Caco-2 (cell line): ENCODE measurements around the gene SH2D3A. TPM values are rescaled to one million over a fixed set of nuclear protein-coding genes. Genes with fewer than 3 reads are reported as not detected.
"Not testable (repeated sequence)": the region's sequence is repeated elsewhere in the genome, so short reads cannot be mapped to it uniquely, and the experiment has no call there.

Source experiments
- BruUV-seq: library from RNA; stranded (reverse); fragments of 400-500 nt; replicated peaks from 2 replicates; lab custom pipeline; 2021; lab: Mats Ljungman, UMichigan
- CTCF ChIA-PET: fragments of 300-600 bp; sonication (Branson Sonifier 250); formaldehyde crosslinking; loops from one replicate; lab custom pipeline; 2022; ENCODE audit warnings: antibody characterized with exemption; lab: Charles Lee
- POLR2A ChIA-PET: fragments of 300-600 bp; sonication (Branson Sonifier 250); formaldehyde crosslinking; loops from one replicate; lab custom pipeline; 2022; ENCODE audit warnings: antibody characterized with exemption; lab: Charles Lee
- DNase-seq, 2 experiments: peaks; one replicate each; pipeline versions ENCODE4 v3.0.0 to v3.0.0-alpha.2; 2020 to 2022
- H3K27me3 ChIP-seq: replicated peaks from 2 replicates; pipeline ENCODE4 v1.6.0; 2011; ENCODE audit warnings: low read length; ENCODE audit not compliant: control insufficient read depth, insufficient read depth
- H3K36me3 ChIP-seq: 2 replicates; pipeline ENCODE4 v1.5.1; 2011; ENCODE audit warnings: low read length; ENCODE audit not compliant: control insufficient read depth, insufficient read depth
- H3K4me1 ChIP-seq: fragments of 250-450 bp; sonication (Bioruptor Pico); 2 replicates; pipeline ENCODE4 v1.5.1; 2020; ENCODE audit warnings: mild to moderate bottlenecking
- H3K4me3 ChIP-seq: 2 replicates; pipeline ENCODE4 v1.5.1; 2011; ENCODE audit warnings: low read depth, mild to moderate bottlenecking, control low read depth, low read length
- H3K9me3 ChIP-seq: fragments of 250-450 bp; sonication (Bioruptor Pico); 2 replicates; pipeline ENCODE4 v1.5.1; 2020; ENCODE audit warnings: mild to moderate bottlenecking, moderate library complexity
- H3K27ac Mint-ChIP-seq: one replicate; pipeline ENCODE4 v1.8.0; 2022; ENCODE audit warnings: mixed read lengths; ENCODE audit not compliant: unreplicated experiment
- H3K27me3 Mint-ChIP-seq: one replicate; pipeline ENCODE4 v1.8.0; 2022; ENCODE audit warnings: mixed read lengths; ENCODE audit not compliant: insufficient read depth, unreplicated experiment
- H3K36me3 Mint-ChIP-seq: one replicate; pipeline ENCODE4 v1.8.0; 2022; ENCODE audit warnings: mild to moderate bottlenecking, mixed read lengths; ENCODE audit not compliant: insufficient read depth, unreplicated experiment
- H3K4me1 Mint-ChIP-seq: one replicate; pipeline ENCODE4 v1.8.0; 2022; ENCODE audit warnings: low read depth, mixed read lengths; ENCODE audit not compliant: unreplicated experiment
- H3K4me3 Mint-ChIP-seq: one replicate; pipeline ENCODE4 v1.8.0; 2022; ENCODE audit warnings: mild to moderate bottlenecking, moderate library complexity, mixed read lengths; ENCODE audit not compliant: unreplicated experiment
- H3K9me3 Mint-ChIP-seq: one replicate; pipeline ENCODE4 v1.8.0; 2022; ENCODE audit warnings: mixed read lengths; ENCODE audit not compliant: unreplicated experiment
- CTCF ChIP-seq, 2 experiments: fragments of 200-600 bp in 1 of 2; IDR thresholded peaks; 1 replicate in 1 of 2; 2 replicates in 1 of 2; pipeline versions ENCODE4 v1.5.1 to v1.8.0; 2011 to 2022; ENCODE audit warnings: antibody characterized with exemption in 1 of 2, control low read depth in 1 of 2, inconsistent platforms in 1 of 2, low read depth in 1 of 2, low read length in 1 of 2, mild to moderate bottlenecking in 1 of 2, moderate library complexity in 1 of 2; ENCODE audit not compliant: insufficient read depth in 1 of 2, severe bottlenecking in 1 of 2, unreplicated experiment in 1 of 2
- intact Hi-C: fragments of 100-400 bp; cut with micrococcal nuclease; formaldehyde crosslinking; loops from one replicate; pipeline ENCODE4 v1.10.0; 2022; ENCODE audit not compliant: unreplicated experiment
- total RNA-seq: library from RNA; stranded (reverse); gene quantifications from 2 replicates; pipeline ENCODE4 v1.2.3, GENCODE V29; 2022

SH2D3A gene
- total RNA-seq, 1 experiment from 2014 or later = 20.5 TPM

GRCh38 chr19:6751189-6751588 lies 16.0 kb downstream of the SH2D3A start:
- no TSS peak for BruUV-seq
- H3K27ac Mint-ChIP-seq = no peak overlapping the region

DNA sequence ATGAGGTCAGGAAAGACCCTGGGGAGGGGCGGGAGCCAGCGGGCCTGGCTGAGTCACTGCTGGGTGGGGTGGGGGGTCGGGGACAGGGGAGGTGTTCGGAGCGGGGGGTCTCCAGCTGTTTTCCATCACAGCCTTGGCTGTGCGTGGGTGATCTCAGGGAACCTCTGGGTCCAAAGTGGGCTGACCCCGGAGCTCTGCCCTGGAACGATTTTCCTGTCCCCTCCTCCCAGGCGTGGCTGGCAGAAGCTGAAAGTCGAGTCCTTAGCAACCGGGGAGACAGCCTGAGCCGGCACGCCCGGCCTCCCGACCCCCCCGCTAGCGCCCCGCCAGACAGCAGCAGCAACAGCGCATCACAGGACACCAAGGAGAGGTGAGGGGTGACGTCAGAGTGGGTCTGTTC lies 17.2 kb downstream of the SH2D3A start:
- H3K4me1 ChIP-seq = peaks cover 21% of the 10 kb centered on the region; the same call in 1 of the 2 replicates
- H3K9me3 Mint-ChIP-seq = no peaks in the 10 kb centered on the region
- peaks cover 6% of the 10 kb centered on the region for H3K4me1 Mint-ChIP-seq
- H3K36me3 ChIP-seq = no peaks in the 10 kb centered on the region; the same call in 1 of the 2 replicates
- no TSS peak for BruUV-seq
- ChIA-PET CTCF (interaction anchor here (0.6 kb wide), 1 partner anchor 273 kb away, joined by 5 read pairs; no protein-coding TSS in a partner anchor), POLR2A (interaction anchor here (0.9 kb wide), 1 partner anchor 274 kb away, joined by 3 read pairs; no protein-coding TSS in a partner anchor)
- no peaks in the 10 kb centered on the region for H3K27me3 Mint-ChIP-seq
- DNase-seq = no peak
- H3K4me3 Mint-ChIP-seq = no peak overlapping the region
- H3K9me3 ChIP-seq = no peaks in the 10 kb centered on the region
- peak overlapping the region; percentile 59 for H3K27ac Mint-ChIP-seq
- peaks cover 91% of the 10 kb centered on the region for H3K36me3 Mint-ChIP-seq
- no peak overlapping the region for H3K4me3 ChIP-seq
- TF ChIP-seq CTCF (IDR thresholded peaks at IDR 0.05; ENCODE audit: insufficient read depth in 1 of 2, low read depth in 1 of 2, low read length in 1 of 2, severe bottlenecking in 1 of 2, unreplicated experiment in 1 of 2) = no peak
- intact Hi-C loops = no loop called here
- H3K27me3 ChIP-seq = no peaks in the 10 kb centered on the region

More at GRCh38 chr19:6751189-6751588, 16.0 kb downstream of the SH2D3A start:
- Histone ChIP-seq H3K36me3 (no peaks in the 10 kb centered on the region; the same call in 1 of the 2 replicates), H3K27me3 (no peaks in the 10 kb centered on the region), H3K9me3 (no peaks in the 10 kb centered on the region), H3K4me3 (no peak overlapping the region), H3K4me1 (peaks cover 21% of the 10 kb centered on the region; the same call in 1 of the 2 replicates)
- no peaks in the 10 kb centered on the region for H3K9me3 Mint-ChIP-seq
- TF ChIP-seq CTCF (IDR thresholded peaks at IDR 0.05; ENCODE audit: insufficient read depth in 1 of 2, low read depth in 1 of 2, low read length in 1 of 2, severe bottlenecking in 1 of 2, unreplicated experiment in 1 of 2) = no peak
- peak in 1 of 2 experiments; percentile 29 for DNase-seq
- peaks cover 6% of the 10 kb centered on the region for H3K4me1 Mint-ChIP-seq
- peaks cover 83% of the 10 kb centered on the region for H3K36me3 Mint-ChIP-seq
- peak overlapping the region; percentile 94 for H3K4me3 Mint-ChIP-seq
- H3K27me3 Mint-ChIP-seq = no peaks in the 10 kb centered on the region
- ChIA-PET CTCF (interaction anchor here (2.6 kb wide), 1 partner anchor 13 kb away, joined by 29 read pairs; the partner anchor contains the start of gene GPR108), POLR2A (interaction anchor here (2.6 kb wide), 1 partner anchor 13 kb away, joined by 27 read pairs; the partner anchor contains the start of gene GPR108)
- intact Hi-C loops = no loop called here

DNA sequence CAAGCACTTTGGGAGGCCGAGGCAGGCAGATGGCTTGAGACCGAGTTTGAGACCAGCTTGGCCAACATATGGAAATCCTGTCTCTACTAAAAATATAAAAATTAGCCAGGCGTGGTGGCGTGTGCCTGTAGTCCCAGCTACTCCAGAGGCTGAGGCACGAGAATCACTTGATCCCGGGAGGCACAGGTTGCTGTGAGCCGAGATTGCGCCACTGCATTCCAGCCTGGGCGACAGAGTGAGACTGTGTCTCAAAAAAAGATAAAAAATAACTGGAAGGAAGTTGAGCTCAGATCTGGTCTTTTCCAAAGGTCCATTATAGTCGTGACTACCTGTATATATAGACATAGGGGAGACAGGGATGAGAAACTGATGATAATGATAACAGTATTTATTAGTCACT lies 18.7 kb downstream of the SH2D3A start:
- H3K9me3 ChIP-seq, H3K27me3 ChIP-seq, H3K27ac Mint-ChIP-seq, BruUV-seq, H3K27me3 Mint-ChIP-seq, intact Hi-C loops, H3K9me3 Mint-ChIP-seq, H3K36me3 ChIP-seq, H3K4me3 ChIP-seq, DNase-seq, H3K4me3 Mint-ChIP-seq: not testable (repeated sequence)
- peaks cover 14% of the 10 kb centered on the region for H3K4me1 Mint-ChIP-seq
- POLR2A ChIA-PET = interaction anchor here (0.7 kb wide), 1 partner anchor 11 kb away, joined by 4 read pairs; no protein-coding TSS in a partner anchor
- peaks cover 92% of the 10 kb centered on the region for H3K36me3 Mint-ChIP-seq
- CTCF ChIA-PET = interaction anchor here (0.8 kb wide), 1 partner anchor 10 kb away, joined by 3 read pairs; no protein-coding TSS in a partner anchor
- H3K4me1 ChIP-seq = peaks cover 16% of the 10 kb centered on the region; the same call in 1 of the 2 replicates
